Esophagus squamous epithelium (tissue), 4 donors: Measurements from ENCODE around the gene TNFSF11.

Experiments used
- POLR2A ChIP-seq, 4 donors: fragments of 450-650 bp; IDR thresholded peaks; one replicate each; pipeline ENCODE4 v1.6.1; 2017; ENCODE audit warnings: antibody characterized with exemption in 4 of 4, mild to moderate bottlenecking in 4 of 4, moderate library complexity in 3 of 4
- TF ChIP-seq, protein P1 (sequence below), 6 experiments: fragments of 450-650 bp in 4 of 6; fragments of 200-600 bp in 2 of 6; sonication (generic) in 2 of 6; IDR thresholded peaks; one replicate each; pipeline ENCODE4 v1.5.1; 2016 to 2019; ENCODE audit warnings: antibody characterized with exemption in 6 of 6, mild to moderate bottlenecking in 4 of 6, moderate library complexity in 4 of 6

- TF ChIP-seq POLR2A (IDR thresholded peaks at IDR 0.05): no peak
- TF ChIP-seq, protein P1, sequence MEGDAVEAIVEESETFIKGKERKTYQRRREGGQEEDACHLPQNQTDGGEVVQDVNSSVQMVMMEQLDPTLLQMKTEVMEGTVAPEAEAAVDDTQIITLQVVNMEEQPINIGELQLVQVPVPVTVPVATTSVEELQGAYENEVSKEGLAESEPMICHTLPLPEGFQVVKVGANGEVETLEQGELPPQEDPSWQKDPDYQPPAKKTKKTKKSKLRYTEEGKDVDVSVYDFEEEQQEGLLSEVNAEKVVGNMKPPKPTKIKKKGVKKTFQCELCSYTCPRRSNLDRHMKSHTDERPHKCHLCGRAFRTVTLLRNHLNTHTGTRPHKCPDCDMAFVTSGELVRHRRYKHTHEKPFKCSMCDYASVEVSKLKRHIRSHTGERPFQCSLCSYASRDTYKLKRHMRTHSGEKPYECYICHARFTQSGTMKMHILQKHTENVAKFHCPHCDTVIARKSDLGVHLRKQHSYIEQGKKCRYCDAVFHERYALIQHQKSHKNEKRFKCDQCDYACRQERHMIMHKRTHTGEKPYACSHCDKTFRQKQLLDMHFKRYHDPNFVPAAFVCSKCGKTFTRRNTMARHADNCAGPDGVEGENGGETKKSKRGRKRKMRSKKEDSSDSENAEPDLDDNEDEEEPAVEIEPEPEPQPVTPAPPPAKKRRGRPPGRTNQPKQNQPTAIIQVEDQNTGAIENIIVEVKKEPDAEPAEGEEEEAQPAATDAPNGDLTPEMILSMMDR (IDR thresholded peaks at IDR 0.05): no peak
Observed at GRCh38 chr13:42533336-42533591, 40.7 kb upstream of the TNFSF11 start.
